ENCODE measurements around the gene WLS.

DNA sequence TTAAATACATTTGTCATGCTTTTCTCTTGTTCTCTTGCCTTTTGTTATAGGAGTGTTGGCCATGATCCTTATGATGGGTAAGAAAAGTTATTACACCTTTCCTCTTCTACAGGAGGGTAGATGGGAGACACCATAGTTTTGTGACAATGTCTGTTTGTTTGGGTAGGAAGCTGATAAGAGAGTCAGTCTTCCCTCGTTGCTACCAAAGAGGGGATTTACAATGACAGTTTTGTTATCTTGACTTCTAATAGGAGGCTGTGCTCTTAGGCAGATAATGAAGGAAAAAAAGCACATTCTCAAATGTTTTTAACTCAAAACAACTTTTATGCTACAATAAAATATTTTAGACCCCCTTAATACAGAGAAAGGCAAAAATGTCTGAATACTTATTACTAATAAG is 48.0 kb upstream of the WLS start:
- TF ChIP-seq POLR2A (IDR thresholded peaks at IDR 0.05) (no peak), CTCF (IDR thresholded peaks at IDR 0.05) (no peak)

Data from lower leg skin (tissue), 3 donors.